ENCODE measurements around the gene MAML3.

The MAML3 gene

GRCh38 chr4:140046016-140046415, 108.0 kb downstream of the MAML3 start:
- no peak for DNase-seq (ENCODE audit: low read depth)

DNA sequence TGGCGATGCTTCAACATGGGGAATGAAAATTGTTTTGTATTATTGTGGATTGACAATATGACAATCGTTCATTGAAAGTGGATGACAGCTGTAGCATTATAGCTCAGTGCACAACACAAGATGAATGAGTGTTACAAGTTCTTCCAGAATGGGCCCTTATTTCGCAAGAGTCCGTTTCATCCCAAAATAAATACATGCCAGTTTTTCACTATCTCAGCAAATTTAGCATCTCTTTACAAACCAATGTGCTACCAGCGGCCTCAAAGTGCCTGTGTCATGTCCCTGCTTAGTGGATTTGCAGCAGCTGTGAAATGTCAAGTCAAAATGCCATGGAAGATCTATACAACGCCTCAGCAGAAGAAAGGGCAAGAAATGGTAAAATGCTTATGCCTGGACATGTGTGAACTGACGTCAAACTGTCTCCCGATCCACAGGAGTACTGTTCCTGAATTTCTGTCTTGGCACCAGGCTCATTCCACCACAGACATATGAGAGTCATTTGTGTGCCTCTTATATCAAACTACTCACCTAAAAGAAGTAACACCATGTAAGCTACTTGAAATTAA, 109.6 kb downstream of the MAML3 start:
- no peak for DNase-seq (ENCODE audit: low read depth)

DNA sequence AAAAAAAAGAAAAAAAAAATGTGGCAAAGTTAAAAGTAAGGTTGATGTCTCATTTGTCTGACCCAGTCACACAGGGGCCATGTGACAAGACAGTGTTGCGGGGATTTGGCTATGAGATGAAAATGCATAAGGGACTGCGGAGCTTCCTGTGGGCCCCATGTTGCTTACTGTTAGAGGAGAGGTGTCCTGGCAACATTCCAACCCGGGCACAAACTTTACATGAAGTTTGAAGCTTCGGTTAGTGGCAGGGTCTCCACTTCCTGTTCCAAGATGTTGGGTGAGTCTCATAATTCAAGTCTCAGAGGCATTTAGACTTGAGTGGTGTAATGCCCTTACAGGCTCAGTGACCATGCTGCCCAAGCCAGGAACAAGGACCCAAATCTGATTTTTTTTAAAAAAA, 111.3 kb downstream of the MAML3 start:
- no peak for DNase-seq (ENCODE audit: low read depth)

- DNase-seq (ENCODE audit: low read depth), result peak; percentile 87
Observed at GRCh38 chr4:140038031-140038533, 115.9 kb downstream of the MAML3 start.

DNA sequence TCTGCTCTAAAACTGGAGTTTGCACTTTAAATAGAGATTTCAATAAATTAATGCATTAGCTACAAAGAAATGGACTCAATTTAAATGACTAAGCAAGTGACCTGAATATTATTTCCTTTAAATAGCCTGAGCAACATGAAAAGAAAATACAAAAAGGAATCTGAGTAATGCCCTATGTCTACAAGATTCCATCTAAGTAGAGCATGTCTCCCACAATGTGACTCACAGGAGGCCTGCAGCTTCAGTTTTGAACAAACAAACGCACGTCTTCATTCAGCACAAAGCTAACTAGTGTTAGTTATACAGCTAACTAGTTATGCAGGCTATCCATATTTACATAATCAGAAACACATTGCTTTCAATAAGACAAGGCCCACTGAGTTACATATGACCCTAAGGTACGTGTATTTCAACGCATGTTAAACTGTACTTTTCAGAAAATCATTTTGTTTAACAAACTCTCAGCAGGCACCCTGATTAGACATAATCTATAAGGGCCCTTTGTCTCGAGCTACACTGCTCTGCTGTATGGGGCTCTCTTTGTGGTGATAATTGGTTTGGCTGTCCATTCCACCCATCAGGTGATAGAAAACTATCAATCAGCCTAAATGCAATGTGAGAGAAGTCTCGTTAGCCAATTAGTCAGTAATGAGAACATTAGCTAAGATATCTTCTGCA, 116.5 kb downstream of the MAML3 start:
- DNase-seq (ENCODE audit: low read depth), result peak; percentile 91

- DNase-seq (ENCODE audit: low read depth), result no peak
Observed at GRCh38 chr4:140031706-140032105, 122.3 kb downstream of the MAML3 start.

- no peak for DNase-seq (ENCODE audit: low read depth)
Observed at GRCh38 chr4:140031061-140031460, 122.9 kb downstream of the MAML3 start.

GRCh38 chr4:140028676-140029517, 125.1 kb downstream of the MAML3 start:
- DNase-seq (ENCODE audit: low read depth), result no peak

DNA sequence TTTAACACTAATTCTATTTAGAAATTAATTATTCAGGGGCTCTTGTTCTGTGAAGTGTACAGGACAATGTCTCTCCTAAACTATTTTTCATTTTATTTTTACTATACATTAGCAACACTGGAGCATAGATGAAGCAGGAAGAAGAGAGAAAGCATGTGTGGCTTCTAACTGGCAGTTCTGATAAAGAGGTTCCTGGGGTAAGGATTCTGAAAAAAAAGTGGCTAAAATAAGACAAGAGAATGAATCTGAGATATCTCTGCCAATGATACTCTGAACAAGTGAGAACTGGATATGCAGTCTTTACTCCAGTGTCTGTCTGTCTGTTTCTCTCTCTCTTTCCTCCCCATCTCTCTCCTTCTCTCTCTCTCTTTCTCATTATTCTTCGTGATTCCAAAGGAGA, 125.9 kb downstream of the MAML3 start:
- DNase-seq (ENCODE audit: low read depth), result no peak

DNA sequence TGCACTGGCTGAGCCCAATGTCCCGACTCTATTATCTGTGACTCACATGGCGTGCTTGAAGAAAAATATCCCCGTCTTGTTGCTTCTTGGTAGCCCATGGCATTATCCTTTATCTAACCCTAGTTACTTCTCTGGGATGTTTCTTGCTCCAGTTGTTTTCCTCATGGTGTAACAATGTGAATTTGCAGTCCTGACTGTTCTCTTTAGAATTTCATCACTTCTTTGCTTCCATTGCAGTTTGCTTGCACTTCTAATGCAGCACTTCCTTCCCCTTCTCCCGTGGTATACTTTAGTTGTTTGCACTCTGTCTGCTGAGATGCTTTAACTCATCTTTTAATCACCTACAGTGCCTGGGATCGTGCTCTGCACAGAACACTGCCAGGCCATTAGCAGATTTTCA, 126.9 kb downstream of the MAML3 start:
- peak; percentile 37 for DNase-seq (ENCODE audit: low read depth)

DNA sequence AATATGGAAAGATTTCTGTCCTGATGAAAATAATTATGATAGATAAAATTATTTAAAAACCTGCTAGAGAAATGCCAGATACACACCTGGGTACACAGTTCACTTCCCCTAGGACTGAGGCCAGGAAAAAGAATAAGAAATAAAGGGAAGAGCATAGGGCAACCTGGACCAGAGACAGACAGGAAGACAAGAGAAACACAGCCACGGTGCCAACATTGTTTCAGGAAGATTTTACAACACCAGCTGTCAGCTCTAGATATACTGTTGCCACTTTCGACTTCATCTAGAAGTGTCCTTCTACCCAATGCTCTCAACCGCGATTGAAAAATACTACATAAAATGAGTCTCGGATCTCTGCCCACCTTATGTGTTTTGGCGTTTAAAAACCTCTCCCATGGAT, 128.5 kb downstream of the MAML3 start:
- no peak for DNase-seq (ENCODE audit: low read depth)

DNA sequence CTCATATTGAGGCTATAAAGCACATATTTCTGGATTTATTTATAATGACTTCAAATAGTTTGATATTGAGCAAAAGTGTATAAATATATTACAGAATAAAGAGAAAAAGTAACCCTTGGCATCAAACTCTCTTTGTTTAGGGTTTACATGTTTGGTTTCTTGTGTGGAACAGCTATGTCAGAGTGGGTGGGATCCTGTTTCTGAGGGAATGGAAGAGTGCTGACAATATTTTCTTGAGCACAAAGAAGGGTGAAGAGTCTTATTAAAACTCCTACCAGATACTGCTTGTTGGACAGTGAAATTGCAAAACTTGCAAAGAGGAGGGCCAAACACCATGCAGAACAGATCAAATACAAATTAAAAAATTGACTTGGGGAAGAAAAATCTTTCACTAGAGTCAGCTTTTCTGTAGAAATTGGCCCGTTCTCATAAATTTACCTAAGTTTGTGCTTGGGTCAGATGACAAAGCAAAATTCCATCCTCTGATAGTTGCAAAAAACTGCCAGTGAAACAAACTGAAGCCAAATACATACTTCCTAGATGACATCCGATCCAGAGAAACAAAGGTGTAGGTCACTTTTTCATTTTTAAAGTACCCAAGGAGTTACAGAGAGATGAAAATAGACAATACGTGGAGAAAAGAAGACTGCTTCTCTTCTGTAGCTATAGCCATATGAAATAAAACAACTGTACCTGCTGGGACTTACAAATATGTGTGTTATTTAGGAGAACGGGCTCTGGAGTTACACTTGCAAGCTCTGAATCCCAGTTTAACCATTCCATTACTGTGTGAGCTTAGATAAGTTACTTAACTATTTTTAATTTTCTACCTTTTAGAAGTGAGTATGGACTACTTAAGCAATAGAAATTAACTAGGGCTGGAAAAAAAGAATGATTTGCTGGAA, 133.3 kb downstream of the MAML3 start:
- no peak for DNase-seq (ENCODE audit: low read depth)

- no peak for DNase-seq (ENCODE audit: low read depth)
Observed at GRCh38 chr4:140019619-140020347, 134.2 kb downstream of the MAML3 start.

DNA sequence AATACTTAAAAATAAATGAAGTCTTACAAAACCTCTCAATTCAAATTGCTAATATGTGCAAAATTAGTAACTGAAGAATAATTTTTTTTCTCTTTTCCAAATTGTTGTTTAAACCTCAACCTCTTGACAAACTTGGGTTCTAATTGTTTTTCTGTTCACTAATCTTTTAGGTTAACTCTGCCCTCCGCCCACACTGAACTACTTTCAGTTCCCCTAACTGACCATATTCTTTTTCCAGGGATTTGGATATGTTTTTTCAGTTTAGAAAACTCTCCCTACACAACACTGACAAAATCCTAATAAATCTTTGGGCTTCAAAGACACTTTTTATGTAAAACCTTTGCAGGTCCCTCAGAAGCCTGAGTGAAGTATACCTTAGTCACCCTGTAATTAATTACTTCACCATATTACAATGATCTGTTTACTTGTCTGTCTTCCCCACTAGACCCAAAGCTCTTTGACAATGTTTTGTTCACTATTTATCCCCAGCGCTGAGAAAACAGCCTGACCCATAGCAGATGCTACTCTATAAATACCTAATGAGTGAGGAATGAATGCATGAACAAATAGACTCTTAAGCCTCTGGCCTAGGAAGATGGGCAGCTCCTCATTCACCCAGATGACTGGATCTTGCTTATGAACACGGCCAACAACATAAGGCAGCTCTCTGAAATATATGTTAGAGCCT, 134.9 kb downstream of the MAML3 start:
- DNase-seq (ENCODE audit: low read depth), result peak; percentile 27

DNA sequence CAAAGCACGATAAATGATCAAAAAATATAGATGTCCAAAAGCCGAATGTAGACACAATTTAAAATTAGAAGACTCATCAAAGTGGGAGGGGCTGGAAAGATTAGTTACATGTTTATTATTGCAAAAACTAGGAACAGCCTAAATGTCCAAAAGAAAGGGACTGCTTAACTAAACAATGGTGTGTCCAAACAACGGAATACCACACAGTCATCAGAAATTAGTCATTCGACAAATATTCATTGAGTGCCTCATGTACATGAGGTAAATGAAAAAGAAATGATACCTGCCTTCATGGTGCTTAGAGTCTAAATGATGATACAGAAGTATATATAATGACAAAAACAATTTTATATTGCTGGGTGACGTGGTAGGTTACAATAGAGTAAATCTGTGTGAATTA, 139.7 kb downstream of the MAML3 start:
- DNase-seq (ENCODE audit: low read depth), result no peak

- peak; percentile 79 for DNase-seq (ENCODE audit: low read depth)
Observed at GRCh38 chr4:140012688-140013486, 141.1 kb downstream of the MAML3 start.

- no peak for DNase-seq (ENCODE audit: low read depth)
Observed at GRCh38 chr4:140005699-140006098, 148.3 kb downstream of the MAML3 start.

DNA sequence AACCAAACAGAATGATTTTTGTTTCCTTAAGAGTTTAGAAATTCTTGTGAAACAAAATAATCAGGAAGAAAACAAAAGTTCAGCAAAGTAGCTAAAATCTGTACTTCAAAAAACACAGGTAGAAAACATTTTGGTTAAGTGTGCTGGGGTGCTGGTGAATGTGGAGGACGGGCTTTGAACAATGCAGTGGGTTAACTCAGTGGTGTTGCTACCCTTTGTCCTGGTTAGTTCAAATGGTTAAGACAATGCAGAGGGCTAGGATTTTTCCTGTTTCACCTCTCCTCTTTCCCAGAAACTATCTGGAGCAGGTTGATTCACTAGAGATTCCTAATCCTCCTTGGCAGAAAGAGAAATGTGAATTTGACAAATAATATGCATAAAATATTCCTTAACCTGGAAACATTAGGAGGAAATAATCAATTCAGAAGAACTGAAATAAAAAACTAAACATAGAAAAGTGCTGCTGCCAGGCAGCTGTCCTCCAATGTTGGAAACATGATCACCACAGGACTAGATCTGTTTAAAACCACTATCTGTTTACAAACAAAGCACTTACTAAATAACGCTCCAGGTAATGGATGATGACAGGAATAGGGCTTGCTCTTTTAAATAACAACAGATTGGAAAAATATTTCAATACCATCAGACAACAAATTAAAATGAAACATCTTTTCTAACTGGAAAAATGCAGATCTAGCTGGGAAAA, 148.9 kb downstream of the MAML3 start:
- DNase-seq (ENCODE audit: low read depth), result no peak

DNA sequence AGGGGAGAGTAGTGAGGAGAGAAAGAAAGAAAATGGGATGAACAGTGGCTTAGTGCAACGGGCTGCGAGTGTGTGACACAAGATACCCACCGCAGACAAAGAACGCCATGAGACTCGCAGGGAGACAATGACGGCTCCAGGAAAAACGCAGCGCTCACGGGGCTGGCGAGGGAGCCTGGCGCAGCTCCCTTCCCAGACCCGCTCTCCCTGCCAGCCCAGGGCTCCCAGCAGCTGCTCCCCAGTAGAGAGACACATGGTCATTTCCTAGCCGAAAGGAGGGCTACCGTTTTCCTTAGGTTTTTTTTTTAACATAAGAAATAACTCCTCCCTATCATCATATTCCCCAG, 149.5 kb downstream of the MAML3 start:
- DNase-seq (ENCODE audit: low read depth), result peak; percentile 45
